Measurements from ENCODE around the gene PPP1R3E.

- TF ChIP-seq CTCF (IDR thresholded peaks at IDR 0.05): no peak
- no peak for TF ChIP-seq POLR2A (IDR thresholded peaks at IDR 0.05)
Observed at GRCh38 chr14:23321572-23322547, 19.2 kb upstream of the PPP1R3E start.

Data from lower leg skin (tissue), 3 donors.